ENCODE data around the gene FAH.
A peak's percentile ranks its signal among the peaks of the same experiment; 100 is the strongest.

The FAH gene

DNA sequence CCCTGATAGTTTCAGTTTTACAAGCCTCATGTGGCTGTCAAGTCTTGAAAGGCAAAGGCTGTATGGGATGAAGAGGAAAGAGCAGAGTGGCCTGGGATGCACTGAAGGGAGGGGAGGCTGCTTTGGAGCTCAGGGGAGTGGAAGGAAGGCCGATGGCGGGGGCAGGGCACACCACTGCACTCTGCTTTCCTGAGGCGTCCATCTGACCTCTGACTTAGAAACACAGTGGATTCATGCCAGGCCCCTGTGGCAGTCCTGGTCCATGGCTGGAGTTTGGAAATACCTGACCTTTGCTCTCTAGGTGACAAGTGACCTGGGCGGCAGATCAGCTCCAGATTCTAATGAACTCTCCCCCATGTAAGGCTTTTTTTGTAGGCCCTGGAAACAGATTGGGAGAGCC lies 19.0 kb downstream of the FAH start:
- Histone ChIP-seq H3K4me3 (ENCODE audit: low read length in 2 of 2) (no peak overlapping the region), H3K9me3 (ENCODE audit: control insufficient read depth in 2 of 2, low read length in 2 of 2) (no peaks in the 10 kb centered on the region), H3K4me1 (ENCODE audit: control insufficient read depth, insufficient read depth, low read length) (peaks cover 8% of the 10 kb centered on the region), H3K27ac (ENCODE audit: low read length) (no peak overlapping the region), H3K9ac (ENCODE audit: low read length in 2 of 2) (no peak overlapping the region), H3K36me3 (ENCODE audit: control insufficient read depth in 2 of 2, insufficient read depth in 2 of 2, low read length in 2 of 2) (peaks cover 3 to 10% of the 10 kb centered on the region in 2 donors), H3K27me3 (ENCODE audit: control insufficient read depth in 1 of 2, insufficient read depth in 2 of 2, low read length in 2 of 2) (no peaks in the 10 kb centered on the region)

DNA sequence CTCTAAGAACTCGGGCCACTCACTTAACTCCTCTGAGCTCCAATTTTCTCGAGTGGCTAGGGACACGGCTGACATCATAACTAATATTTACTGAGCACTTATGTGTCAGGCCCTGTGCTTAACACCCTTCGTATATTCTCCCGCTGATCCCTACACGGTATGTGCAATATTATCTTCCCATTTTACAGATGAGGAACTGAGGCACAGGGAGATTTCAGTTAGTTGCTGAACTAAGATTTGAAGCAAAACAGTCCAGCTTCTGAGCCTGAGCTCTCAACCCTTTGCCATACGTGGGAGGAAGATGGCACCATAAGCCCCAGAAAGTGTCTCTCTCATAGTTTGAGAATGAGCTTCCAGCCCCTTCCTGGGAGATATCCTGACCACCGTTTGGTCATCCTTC lies 19.6 kb downstream of the FAH start:
- H3K36me3 ChIP-seq (ENCODE audit: control insufficient read depth in 2 of 2, insufficient read depth in 2 of 2, low read length in 2 of 2): peaks cover 3 to 10% of the 10 kb centered on the region in 2 donors
- H3K27ac ChIP-seq (ENCODE audit: low read length): no peak overlapping the region
- peaks cover 8% of the 10 kb centered on the region for H3K4me1 ChIP-seq (ENCODE audit: control insufficient read depth, insufficient read depth, low read length)
- H3K9ac ChIP-seq (ENCODE audit: low read length in 2 of 2): no peak overlapping the region
- H3K4me3 ChIP-seq (ENCODE audit: low read length in 2 of 2): no peak overlapping the region
- H3K27me3 ChIP-seq (ENCODE audit: control insufficient read depth in 1 of 2, insufficient read depth in 2 of 2, low read length in 2 of 2): no peaks in the 10 kb centered on the region
- H3K9me3 ChIP-seq (ENCODE audit: control insufficient read depth in 2 of 2, low read length in 2 of 2): no peaks in the 10 kb centered on the region

DNA sequence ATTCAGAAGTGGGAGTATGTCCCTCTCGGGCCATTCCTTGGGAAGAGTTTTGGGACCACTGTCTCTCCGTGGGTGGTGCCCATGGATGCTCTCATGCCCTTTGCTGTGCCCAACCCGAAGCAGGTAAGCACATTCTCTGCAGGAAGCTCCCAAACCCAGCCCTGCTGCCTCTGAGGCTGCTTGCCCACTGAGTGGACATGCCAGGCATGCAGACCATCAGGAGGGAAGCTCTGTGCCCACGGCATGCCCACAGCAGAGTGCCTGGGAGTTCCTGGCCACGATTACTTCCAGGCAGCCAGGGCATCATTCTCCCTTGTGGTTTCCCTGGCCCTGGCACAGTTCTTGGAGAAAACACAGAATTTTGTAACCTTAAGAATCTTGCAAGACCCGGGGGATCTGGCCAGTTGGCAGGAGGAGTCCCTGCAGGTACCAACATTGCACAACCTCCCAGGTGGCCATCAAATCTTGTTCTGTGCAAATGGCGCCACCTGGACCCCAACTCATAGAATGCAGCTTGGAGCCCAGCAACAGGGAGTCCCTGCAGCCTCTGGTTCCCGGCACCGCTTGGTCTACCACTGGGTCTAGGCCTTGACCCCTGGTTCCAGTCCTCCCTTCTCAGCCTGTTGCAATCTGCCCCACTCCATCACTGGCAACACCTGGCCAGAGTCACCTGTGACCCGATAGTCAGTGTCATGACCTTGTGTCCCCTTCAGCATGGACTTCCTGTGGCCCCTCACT lies 20.4 kb downstream of the FAH start:
- Histone ChIP-seq H3K36me3 (ENCODE audit: control insufficient read depth in 2 of 2, insufficient read depth in 2 of 2, low read length in 2 of 2) (peaks cover 0 to 10% of the 10 kb centered on the region in 2 donors), H3K27ac (ENCODE audit: low read length) (no peak overlapping the region)

DNA sequence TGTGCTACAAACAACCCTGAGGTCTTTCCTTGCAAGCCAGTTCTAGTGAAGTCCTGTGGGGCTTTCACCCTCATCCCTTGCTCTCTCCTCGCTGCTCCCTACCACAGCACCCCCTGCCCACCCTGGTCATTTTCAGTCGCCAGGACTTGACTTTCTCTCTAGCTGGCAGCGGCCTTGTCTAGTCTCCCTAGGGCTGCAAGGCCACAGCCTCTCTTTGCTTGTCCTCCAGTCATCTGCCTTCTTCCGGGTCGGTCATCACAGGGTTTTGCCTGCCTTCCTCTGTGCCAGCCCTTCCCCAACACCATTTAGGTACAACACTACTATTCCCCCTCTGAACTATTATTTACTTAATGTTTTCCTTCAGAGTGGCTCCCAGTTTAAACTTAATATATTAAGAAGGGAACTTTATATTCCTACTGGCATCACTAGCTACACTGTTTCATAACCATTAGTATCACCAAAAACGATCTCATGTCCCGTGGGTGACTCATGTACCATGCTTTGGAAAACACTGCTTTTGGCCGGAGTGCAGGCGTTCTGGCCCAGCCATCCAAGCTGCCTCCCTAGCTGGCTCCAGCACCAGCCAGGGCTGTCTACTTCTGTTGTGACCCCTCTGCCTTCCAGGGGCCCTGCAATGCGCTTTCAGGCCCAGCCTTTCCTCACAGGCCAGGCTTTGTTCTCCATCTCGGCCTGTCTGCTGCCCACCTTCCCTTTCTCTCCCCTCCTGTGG lies 21.4 kb downstream of the FAH start:
- Histone ChIP-seq H3K9ac (ENCODE audit: low read length in 2 of 2) (no peak overlapping the region), H3K36me3 (ENCODE audit: control insufficient read depth in 2 of 2, insufficient read depth in 2 of 2, low read length in 2 of 2) (peaks cover 0 to 4% of the 10 kb centered on the region in 2 donors), H3K27ac (ENCODE audit: low read length) (peak overlapping the region; percentile 67), H3K27me3 (ENCODE audit: control insufficient read depth in 1 of 2, insufficient read depth in 2 of 2, low read length in 2 of 2) (no peaks in the 10 kb centered on the region), H3K9me3 (ENCODE audit: control insufficient read depth in 2 of 2, low read length in 2 of 2) (no peaks in the 10 kb centered on the region), H3K4me1 (ENCODE audit: control insufficient read depth, insufficient read depth, low read length) (peaks cover 8% of the 10 kb centered on the region), H3K4me3 (ENCODE audit: low read length in 2 of 2) (no peak overlapping the region)

More for the DNA sequence above, 20.4 kb downstream of the FAH start:
- no peaks in the 10 kb centered on the region for H3K9me3 ChIP-seq (ENCODE audit: control insufficient read depth in 2 of 2, low read length in 2 of 2)
- no peak overlapping the region for H3K4me3 ChIP-seq (ENCODE audit: low read length in 2 of 2)
- peaks cover 8% of the 10 kb centered on the region for H3K4me1 ChIP-seq (ENCODE audit: control insufficient read depth, insufficient read depth, low read length)
- H3K27me3 ChIP-seq (ENCODE audit: control insufficient read depth in 1 of 2, insufficient read depth in 2 of 2, low read length in 2 of 2): no peaks in the 10 kb centered on the region
- H3K9ac ChIP-seq (ENCODE audit: low read length in 2 of 2): no peak overlapping the region

DNA sequence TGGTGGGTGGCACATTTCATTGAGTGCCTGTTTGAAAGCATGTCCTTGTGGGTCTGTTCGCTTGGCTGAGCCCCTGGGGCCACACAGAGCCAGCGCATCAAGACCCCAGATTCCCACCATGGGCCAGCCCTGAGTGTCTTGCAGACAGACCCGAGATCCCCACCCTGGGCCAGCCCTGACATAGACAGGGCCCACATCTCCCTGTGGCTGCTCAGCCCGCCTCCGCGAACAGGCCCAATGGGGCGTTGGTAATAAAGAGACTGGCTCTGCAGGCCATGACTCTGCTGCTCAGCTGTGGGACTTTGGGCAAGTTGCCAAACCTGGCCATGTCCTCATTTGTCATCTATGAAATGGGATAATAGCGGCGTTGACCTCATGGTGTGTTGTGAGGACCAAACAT lies 22.6 kb downstream of the FAH start:
- Histone ChIP-seq H3K4me1 (ENCODE audit: control insufficient read depth, insufficient read depth, low read length) (peaks cover 12% of the 10 kb centered on the region), H3K36me3 (ENCODE audit: control insufficient read depth in 2 of 2, insufficient read depth in 2 of 2, low read length in 2 of 2) (peaks cover 0 to 13% of the 10 kb centered on the region in 2 donors), H3K9me3 (ENCODE audit: control insufficient read depth in 2 of 2, low read length in 2 of 2) (no peaks in the 10 kb centered on the region), H3K4me3 (ENCODE audit: low read length in 2 of 2) (no peak overlapping the region), H3K9ac (ENCODE audit: low read length in 2 of 2) (no peak overlapping the region), H3K27me3 (ENCODE audit: control insufficient read depth in 1 of 2, insufficient read depth in 2 of 2, low read length in 2 of 2) (no peaks in the 10 kb centered on the region), H3K27ac (ENCODE audit: low read length) (no peak overlapping the region)

DNA sequence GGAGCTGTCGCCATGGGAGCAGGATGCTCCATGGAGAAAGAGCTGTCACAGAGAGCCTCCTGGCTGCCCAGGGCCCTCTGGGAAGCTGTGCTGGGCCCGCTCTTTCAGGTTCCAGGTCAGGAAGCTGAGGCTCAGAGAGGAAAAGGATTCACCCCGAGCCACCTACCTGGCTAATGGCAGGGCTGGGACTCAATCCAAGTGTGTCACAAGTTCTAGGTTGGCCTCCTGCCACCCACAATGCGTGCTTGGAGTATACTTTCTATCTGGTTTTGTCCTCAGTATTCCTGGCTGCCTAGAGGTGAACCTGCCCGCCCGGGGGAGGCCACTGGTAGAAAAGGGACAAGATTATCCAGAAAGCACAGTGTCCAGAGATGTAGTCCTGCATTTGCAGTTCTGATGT lies 23.6 kb downstream of the FAH start:
- Histone ChIP-seq H3K4me1 (ENCODE audit: control insufficient read depth, insufficient read depth, low read length) (peaks cover 12% of the 10 kb centered on the region), H3K27me3 (ENCODE audit: control insufficient read depth in 1 of 2, insufficient read depth in 2 of 2, low read length in 2 of 2) (no peaks in the 10 kb centered on the region), H3K4me3 (ENCODE audit: low read length in 2 of 2) (no peak overlapping the region), H3K9ac (ENCODE audit: low read length in 2 of 2) (no peak overlapping the region), H3K36me3 (ENCODE audit: control insufficient read depth in 2 of 2, insufficient read depth in 2 of 2, low read length in 2 of 2) (peaks cover 7 to 20% of the 10 kb centered on the region in 2 donors), H3K9me3 (ENCODE audit: control insufficient read depth in 2 of 2, low read length in 2 of 2) (no peaks in the 10 kb centered on the region), H3K27ac (ENCODE audit: low read length) (no peak overlapping the region)

- no peaks in the 10 kb centered on the region for H3K9me3 ChIP-seq (ENCODE audit: control insufficient read depth in 2 of 2, low read length in 2 of 2)
- H3K4me1 ChIP-seq (ENCODE audit: control insufficient read depth, insufficient read depth, low read length): peaks cover 12% of the 10 kb centered on the region
- no peak overlapping the region for H3K27ac ChIP-seq (ENCODE audit: low read length)
- H3K27me3 ChIP-seq (ENCODE audit: control insufficient read depth in 1 of 2, insufficient read depth in 2 of 2, low read length in 2 of 2): no peaks in the 10 kb centered on the region
- no peak overlapping the region for H3K4me3 ChIP-seq (ENCODE audit: low read length in 2 of 2)
- no peak overlapping the region for H3K9ac ChIP-seq (ENCODE audit: low read length in 2 of 2)
- H3K36me3 ChIP-seq (ENCODE audit: control insufficient read depth in 2 of 2, insufficient read depth in 2 of 2, low read length in 2 of 2): peaks cover 7 to 26% of the 10 kb centered on the region in 2 donors
These were observed 24.4 kb downstream of the FAH start for GRCh38 chr15:80177156-80177555.

DNA sequence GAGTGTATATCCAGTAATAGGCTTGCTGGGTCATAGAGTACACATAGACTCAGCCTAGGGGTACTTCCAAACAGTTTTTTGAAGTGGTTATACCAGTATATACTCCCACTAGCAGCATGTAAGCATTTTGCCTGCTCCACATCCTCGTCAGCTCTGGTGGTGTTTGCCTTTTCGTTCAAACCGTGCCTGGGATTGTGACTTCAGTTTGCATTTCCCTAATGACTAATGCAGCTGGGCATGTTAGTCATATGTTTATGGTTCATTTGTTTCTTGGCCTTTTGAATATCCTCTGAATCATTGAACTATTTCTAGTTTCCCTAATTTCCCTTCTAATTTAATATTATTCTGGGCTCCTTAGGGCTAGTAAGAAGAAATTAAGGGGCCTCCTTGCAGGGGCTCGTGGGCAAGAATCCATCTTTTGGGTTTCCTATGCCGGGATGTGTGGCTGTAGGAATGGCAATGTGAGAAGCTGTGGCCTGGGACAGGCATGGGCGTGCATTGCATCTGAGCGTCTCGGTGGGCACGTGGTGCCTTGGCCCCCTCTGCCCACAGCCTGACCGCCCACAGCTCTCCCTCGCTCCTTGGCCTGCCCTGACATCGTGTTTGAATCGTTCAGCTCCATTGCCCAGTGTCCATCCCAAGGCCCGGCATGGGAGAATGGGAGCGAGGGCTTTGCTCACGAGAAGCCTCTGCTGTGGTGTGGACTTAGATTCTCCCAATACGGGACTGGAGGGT lies 26.4 kb downstream of the FAH start:
- H3K4me3 ChIP-seq (ENCODE audit: low read length in 2 of 2): no peak overlapping the region
- no peaks in the 10 kb centered on the region for H3K27me3 ChIP-seq (ENCODE audit: control insufficient read depth in 1 of 2, insufficient read depth in 2 of 2, low read length in 2 of 2)
- peaks cover 10 to 33% of the 10 kb centered on the region in 2 donors for H3K36me3 ChIP-seq (ENCODE audit: control insufficient read depth in 2 of 2, insufficient read depth in 2 of 2, low read length in 2 of 2)
- H3K9me3 ChIP-seq (ENCODE audit: control insufficient read depth in 2 of 2, low read length in 2 of 2): no peaks in the 10 kb centered on the region
- no peak overlapping the region for H3K27ac ChIP-seq (ENCODE audit: low read length)
- peaks cover 9% of the 10 kb centered on the region for H3K4me1 ChIP-seq (ENCODE audit: control insufficient read depth, insufficient read depth, low read length)
- H3K9ac ChIP-seq (ENCODE audit: low read length in 2 of 2): no peak overlapping the region

GRCh38 chr15:80179935-80180334 lies 27.1 kb downstream of the FAH start:
- Histone ChIP-seq H3K27ac (ENCODE audit: low read length) (no peak overlapping the region), H3K9me3 (ENCODE audit: control insufficient read depth in 2 of 2, low read length in 2 of 2) (no peaks in the 10 kb centered on the region), H3K36me3 (ENCODE audit: control insufficient read depth in 2 of 2, insufficient read depth in 2 of 2, low read length in 2 of 2) (peaks cover 12 to 41% of the 10 kb centered on the region in 2 donors), H3K27me3 (ENCODE audit: control insufficient read depth in 1 of 2, insufficient read depth in 2 of 2, low read length in 2 of 2) (no peaks in the 10 kb centered on the region), H3K4me3 (ENCODE audit: low read length in 2 of 2) (no peak overlapping the region), H3K4me1 (ENCODE audit: control insufficient read depth, insufficient read depth, low read length) (peaks cover 4% of the 10 kb centered on the region), H3K9ac (ENCODE audit: low read length in 2 of 2) (no peak overlapping the region)

DNA sequence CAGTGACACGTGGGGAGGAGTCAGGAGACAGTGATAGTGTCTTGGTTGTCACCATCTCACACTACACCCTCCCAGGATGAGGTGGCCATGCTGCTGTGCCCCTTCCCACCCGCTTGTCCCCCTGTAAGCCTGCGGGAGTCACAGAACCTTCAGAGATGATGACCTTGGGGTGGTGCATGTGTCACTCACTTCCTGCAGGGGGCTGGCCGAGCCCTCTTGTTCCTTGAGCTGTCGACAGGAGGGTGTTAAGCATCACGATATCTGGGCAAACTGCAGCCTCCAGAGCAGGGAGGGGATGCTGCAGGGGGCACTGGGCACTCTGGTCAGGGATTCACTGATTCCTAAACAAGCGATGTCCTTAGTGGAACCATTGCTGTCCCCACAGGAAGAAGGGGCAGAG lies 27.7 kb downstream of the FAH start:
- Histone ChIP-seq H3K27ac (ENCODE audit: low read length) (no peak overlapping the region), H3K4me3 (ENCODE audit: low read length in 2 of 2) (no peak overlapping the region), H3K27me3 (ENCODE audit: control insufficient read depth in 1 of 2, insufficient read depth in 2 of 2, low read length in 2 of 2) (no peaks in the 10 kb centered on the region), H3K36me3 (ENCODE audit: control insufficient read depth in 2 of 2, insufficient read depth in 2 of 2, low read length in 2 of 2) (peaks cover 16 to 39% of the 10 kb centered on the region in 2 donors), H3K9me3 (ENCODE audit: control insufficient read depth in 2 of 2, low read length in 2 of 2) (no peaks in the 10 kb centered on the region), H3K9ac (ENCODE audit: low read length in 2 of 2) (no peak overlapping the region), H3K4me1 (ENCODE audit: control insufficient read depth, insufficient read depth, low read length) (peaks cover 4% of the 10 kb centered on the region)

Data from stomach smooth muscle (tissue), 2 donors.